Gastrocnemius medialis (tissue), 4 donors: ENCODE measurements around the gene EFCAB11.
A peak's percentile ranks its signal among the peaks of the same experiment; 100 is the strongest.

Experiments used
- CTCF ChIP-seq, 5 experiments: fragments of 450-650 bp in 3 of 5; fragments of 200-600 bp in 2 of 5; sonication (generic) in 2 of 5; IDR thresholded peaks in 4 of 5; conservative IDR thresholded peaks in 1 of 5; 1 replicate in 4 of 5; 2 replicates in 1 of 5; pipeline ENCODE4 v1.5.1; 2016 to 2019; ENCODE audit warnings: antibody characterized with exemption in 5 of 5, mild to moderate bottlenecking in 3 of 5, moderate library complexity in 3 of 5
- POLR2A ChIP-seq, 2 donors: fragments of 450-650 bp; IDR thresholded peaks; one replicate each; pipeline ENCODE4 v1.6.1; 2017; ENCODE audit warnings: antibody characterized with exemption in 2 of 2, mild to moderate bottlenecking in 2 of 2, moderate library complexity in 2 of 2

GRCh38 chr14:89767861-89768268 is 186.7 kb downstream of the EFCAB11 start:
- TF ChIP-seq CTCF (IDR thresholded peaks at IDR 0.05 in 4 of 5, conservative IDR thresholded peaks at IDR 0.05 in 1 of 5): peak in 3 of 5 experiments; percentile 29 to 41 (median 33)
- no peak for TF ChIP-seq POLR2A (IDR thresholded peaks at IDR 0.05)
